Subcutaneous adipose tissue (tissue), 4 donors: ENCODE results near the gene GPR146. TPM values are rescaled to one million over a fixed set of nuclear protein-coding genes. Genes with fewer than 3 reads are reported as not detected.

Experiments used
- total RNA-seq, 4 donors: library from RNA; depleted of rRNA; stranded (reverse); fragments of >200 nt; gene quantifications; one replicate each; pipeline ENCODE4 v1.1.0, GENCODE V29; 2016
- TF ChIP-seq, protein P1 (sequence below): fragments of 450-650 bp; IDR thresholded peaks from one replicate; pipeline ENCODE4 v1.5.1; 2016; ENCODE audit warnings: low read depth, mild to moderate bottlenecking, control low read depth, antibody characterized with exemption, moderate library complexity

The GPR146 gene
- total RNA-seq, 4 donors from 2014 or later, result 44.0 to 145 (median 61.4) TPM

DNA sequence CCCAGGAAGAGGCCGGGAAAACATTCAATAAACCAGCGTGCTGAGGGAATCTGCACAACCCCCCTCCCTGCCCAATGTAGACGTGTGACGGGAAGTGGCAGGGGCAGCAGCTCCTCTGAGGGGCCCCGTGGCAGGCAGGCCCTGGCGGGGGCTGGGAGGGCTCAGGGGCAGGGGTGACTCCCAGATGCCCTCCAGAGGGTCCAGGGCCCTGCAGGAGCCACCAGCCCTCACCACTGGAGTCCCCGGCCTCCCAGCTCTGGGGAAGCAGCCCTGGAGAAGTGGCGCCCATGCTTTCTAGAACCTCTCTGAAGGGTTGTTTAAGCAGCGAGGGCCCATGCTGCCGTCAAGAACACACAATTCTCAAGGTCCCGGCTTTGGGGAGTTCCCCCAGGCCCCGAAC lies 35.2 kb downstream of the GPR146 start:
- TF ChIP-seq, protein P1, sequence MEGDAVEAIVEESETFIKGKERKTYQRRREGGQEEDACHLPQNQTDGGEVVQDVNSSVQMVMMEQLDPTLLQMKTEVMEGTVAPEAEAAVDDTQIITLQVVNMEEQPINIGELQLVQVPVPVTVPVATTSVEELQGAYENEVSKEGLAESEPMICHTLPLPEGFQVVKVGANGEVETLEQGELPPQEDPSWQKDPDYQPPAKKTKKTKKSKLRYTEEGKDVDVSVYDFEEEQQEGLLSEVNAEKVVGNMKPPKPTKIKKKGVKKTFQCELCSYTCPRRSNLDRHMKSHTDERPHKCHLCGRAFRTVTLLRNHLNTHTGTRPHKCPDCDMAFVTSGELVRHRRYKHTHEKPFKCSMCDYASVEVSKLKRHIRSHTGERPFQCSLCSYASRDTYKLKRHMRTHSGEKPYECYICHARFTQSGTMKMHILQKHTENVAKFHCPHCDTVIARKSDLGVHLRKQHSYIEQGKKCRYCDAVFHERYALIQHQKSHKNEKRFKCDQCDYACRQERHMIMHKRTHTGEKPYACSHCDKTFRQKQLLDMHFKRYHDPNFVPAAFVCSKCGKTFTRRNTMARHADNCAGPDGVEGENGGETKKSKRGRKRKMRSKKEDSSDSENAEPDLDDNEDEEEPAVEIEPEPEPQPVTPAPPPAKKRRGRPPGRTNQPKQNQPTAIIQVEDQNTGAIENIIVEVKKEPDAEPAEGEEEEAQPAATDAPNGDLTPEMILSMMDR, result no peak

DNA sequence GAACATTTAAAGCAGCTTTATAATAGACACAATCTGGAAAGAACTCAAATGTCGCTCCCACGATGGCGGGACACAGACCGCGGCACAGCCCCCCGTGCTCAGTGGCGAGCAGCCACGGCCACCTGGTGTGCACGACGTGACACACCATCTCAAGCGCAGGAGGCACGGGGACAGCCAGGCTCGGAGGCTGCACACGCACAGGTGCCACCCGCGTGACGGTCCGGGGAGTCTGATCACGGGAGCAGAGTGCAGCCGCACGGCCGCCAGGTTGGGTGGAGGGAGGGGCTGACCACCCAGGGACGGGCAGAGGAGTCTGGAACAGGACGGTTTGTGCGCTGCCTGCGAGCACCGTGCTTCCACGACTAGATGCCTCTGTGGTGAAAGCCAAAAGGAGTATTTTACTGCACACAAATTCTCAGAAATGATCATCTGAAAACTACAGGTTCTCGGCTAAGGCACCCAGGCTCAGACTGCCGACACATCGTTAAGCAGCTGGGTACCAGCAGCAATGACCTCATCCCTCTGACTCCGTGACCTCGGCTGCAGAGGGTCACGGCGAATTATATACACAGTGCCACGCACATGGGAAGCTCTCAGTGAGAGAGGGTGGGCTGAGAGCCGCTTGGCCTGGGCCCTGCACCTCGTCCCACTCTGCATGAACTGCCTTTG lies 36.0 kb downstream of the GPR146 start:
- TF ChIP-seq, protein P1, result no peak

DNA sequence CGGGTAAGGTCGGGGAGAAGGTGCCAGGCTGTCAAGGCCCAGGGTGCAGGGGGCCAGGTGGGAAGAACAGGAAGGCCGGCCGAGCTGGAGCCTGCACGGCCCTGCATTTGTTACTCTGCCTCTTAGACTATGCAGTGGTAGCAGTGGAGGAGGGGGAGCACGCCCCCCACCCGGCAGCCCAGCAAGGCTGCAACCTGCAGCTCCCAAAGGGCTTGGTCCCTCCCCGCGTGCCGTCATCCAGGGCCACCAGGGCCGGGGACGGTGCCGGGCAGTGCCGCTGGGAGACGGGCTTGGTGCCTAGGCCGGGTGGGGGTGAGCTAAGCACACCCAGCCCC lies 36.5 kb downstream of the GPR146 start:
- TF ChIP-seq, protein P1, result no peak

DNA sequence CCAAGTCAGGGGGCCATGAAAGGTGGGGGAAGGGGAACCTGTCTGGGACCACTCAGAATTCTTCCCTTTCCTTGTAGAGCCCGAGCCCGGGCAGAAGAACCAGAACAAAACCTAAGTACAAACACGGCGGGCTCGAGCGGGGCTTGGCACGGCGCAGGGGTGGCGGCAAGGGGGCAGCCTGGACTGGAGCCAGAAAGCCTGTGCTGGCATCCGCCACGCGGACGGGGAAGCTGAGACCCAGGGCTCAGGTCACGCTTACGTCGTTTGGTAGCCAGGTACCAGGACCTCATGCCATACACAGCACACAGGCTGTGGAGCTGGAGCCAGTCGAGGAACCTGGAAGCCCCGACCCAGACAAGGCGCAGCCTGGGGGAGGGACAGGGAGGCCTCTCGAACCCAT lies 37.0 kb downstream of the GPR146 start:
- TF ChIP-seq, protein P1, result no peak

DNA sequence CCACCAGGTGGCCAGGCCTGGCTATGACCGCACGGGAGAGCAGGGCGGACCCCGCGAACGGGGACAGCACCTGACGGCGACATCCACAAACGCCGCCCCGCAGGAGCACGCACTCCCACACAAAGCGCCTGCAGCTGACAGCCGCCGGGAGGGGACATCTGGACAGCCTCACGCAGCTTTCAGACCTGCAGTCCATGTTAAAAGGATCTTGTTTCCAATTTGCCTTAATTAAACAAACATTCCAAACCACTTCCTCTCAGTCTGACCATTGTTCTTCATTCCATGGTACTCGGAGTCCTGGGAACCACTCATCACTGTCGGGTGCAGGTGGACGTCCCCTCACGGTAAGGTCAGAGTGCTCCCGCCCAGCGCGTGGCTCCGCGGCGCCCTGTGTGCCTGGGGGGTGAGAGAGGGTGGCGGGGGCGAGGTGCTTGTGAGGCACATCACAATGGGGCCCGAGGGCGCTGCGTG lies 37.6 kb downstream of the GPR146 start:
- TF ChIP-seq, protein P1, result no peak

DNA sequence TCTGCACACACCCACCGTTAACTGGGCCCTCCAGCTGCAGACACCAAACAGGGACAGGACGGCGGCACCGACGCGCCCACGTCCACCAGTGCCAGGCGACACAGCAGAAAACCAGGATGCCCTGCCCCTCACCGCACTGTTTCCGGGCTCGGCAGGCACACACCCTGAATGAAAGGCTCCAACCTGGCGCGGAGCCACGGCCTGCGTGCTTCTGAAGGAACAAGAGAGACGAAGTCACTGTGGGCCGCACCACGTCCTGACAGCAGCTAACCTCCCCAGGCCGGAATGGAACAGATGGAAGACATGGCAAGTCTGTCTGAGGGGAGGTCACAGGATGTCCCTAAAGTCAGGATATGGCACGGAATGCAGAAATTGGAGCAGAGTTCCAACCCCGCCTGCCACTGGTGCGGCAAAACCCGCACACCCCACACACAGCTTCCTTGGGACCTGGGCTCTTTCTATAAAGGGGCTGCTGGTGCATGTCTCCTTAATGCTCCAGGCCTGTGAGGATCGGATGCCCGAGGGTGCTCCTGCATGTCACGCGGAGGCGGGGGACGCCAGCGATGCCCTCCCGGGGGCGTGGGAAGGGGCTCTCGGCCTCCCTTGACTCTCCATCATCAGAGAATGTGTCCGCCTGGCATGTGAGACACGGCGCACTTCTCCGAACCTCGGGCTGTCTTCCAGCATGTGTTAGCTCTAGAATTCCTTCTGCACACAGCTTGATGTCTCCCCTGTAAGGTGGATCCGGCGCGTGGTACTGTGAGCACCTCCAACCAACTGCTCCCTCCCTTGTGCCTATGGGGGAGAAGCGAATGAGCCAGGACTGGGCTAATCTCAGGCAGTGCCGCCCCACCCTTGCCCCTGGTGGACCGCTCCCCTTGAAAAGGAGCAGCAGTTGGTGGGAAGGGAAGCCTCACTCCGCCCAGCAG lies 39.6 kb downstream of the GPR146 start:
- TF ChIP-seq, protein P1, result no peak

DNA sequence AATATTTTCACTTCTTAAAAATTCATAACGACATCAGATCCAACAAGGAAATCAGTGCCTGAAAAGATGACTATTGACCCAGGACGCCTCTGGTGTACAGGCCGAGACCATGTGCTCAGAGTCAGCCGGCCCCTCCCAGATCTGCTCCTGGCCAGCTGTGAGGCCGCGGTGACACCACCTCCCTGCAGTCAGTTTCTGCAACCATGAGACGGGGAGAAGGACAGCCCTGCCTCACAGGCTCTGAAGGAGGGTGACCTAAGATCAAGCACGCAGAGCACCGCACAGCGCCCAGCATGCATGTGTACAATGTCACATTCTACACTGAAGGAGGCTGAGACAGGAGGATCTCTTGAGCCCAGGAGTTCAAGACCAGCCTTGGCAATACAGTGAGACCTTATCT lies 40.9 kb downstream of the GPR146 start:
- TF ChIP-seq, protein P1, result no peak
